ENCODE measurements around the gene CRABP1. TPM values are rescaled to one million over a fixed set of nuclear protein-coding genes. Genes with fewer than 3 reads are reported as not detected.

The CRABP1 gene
- total RNA-seq, 2 experiments from 2014 or later = 0.36 TPM; not detected in 1

- no peak for ATAC-seq
- no peaks in the 10 kb centered on the region for H3K9me3 Mint-ChIP-seq
- H3K27ac Mint-ChIP-seq = no peak overlapping the region
- intact Hi-C loops (cut with micrococcal nuclease) = no loop called here
- CTCF ChIA-PET = no interaction called here
- H3K4me1 Mint-ChIP-seq (ENCODE audit: low read depth) = no peaks in the 10 kb centered on the region
- H3K36me3 Mint-ChIP-seq (ENCODE audit: low read depth) = no peaks in the 10 kb centered on the region
- TF ChIP-seq CTCF (IDR thresholded peaks at IDR 0.05) = no peak
- no peak overlapping the region for H3K4me3 Mint-ChIP-seq
- POLR2A ChIA-PET = no interaction called here
- no peak for DNase-seq
- no peaks in the 10 kb centered on the region for H3K27me3 Mint-ChIP-seq
Measured at GRCh38 chr15:78394026-78394425, 53.9 kb downstream of the CRABP1 start.

- Mint-ChIP-seq H3K4me1 (ENCODE audit: low read depth) (no peaks in the 10 kb centered on the region), H3K36me3 (ENCODE audit: low read depth) (no peaks in the 10 kb centered on the region), H3K4me3 (no peak overlapping the region), H3K9me3 (no peaks in the 10 kb centered on the region), H3K27me3 (no peaks in the 10 kb centered on the region), H3K27ac (no peak overlapping the region)
- ChIA-PET CTCF (no interaction called here), POLR2A (interaction anchor here (0.6 kb wide), 1 partner anchor 1860 kb away, joined by 3 read pairs; no protein-coding TSS in a partner anchor)
- TF ChIP-seq CTCF (IDR thresholded peaks at IDR 0.05) = no peak
- intact Hi-C loops (cut with micrococcal nuclease) = no loop called here
- no peak for ATAC-seq
- DNase-seq = no peak
Measured at GRCh38 chr15:78394981-78395616, 54.9 kb downstream of the CRABP1 start.

- intact Hi-C loops (cut with micrococcal nuclease) = no loop called here
- ChIA-PET CTCF (interaction anchor here (1.1 to 1.2 kb wide), 3 partner anchors 25 to 89 kb away, joined by 3 read pairs; no protein-coding TSS in a partner anchor), POLR2A (no interaction called here)
- no peak overlapping the region for H3K27ac Mint-ChIP-seq
- TF ChIP-seq CTCF (IDR thresholded peaks at IDR 0.05) = no peak
- no peak for DNase-seq
- H3K36me3 Mint-ChIP-seq (ENCODE audit: low read depth) = no peaks in the 10 kb centered on the region
- no peak for ATAC-seq
- H3K4me1 Mint-ChIP-seq (ENCODE audit: low read depth) = no peaks in the 10 kb centered on the region
- no peaks in the 10 kb centered on the region for H3K27me3 Mint-ChIP-seq
- H3K4me3 Mint-ChIP-seq = no peak overlapping the region
- no peaks in the 10 kb centered on the region for H3K9me3 Mint-ChIP-seq
Measured at GRCh38 chr15:78396186-78396814, 56.1 kb downstream of the CRABP1 start.

- ChIA-PET CTCF (interaction anchor here (1.1 to 1.2 kb wide), 4 partner anchors 24 to 88 kb away, joined by 3 read pairs; no protein-coding TSS in a partner anchor), POLR2A (no interaction called here)
- Mint-ChIP-seq H3K27ac (no peak overlapping the region), H3K27me3 (no peaks in the 10 kb centered on the region), H3K36me3 (ENCODE audit: low read depth) (no peaks in the 10 kb centered on the region), H3K4me3 (no peak overlapping the region), H3K9me3 (no peaks in the 10 kb centered on the region), H3K4me1 (ENCODE audit: low read depth) (no peaks in the 10 kb centered on the region)
- peak; percentile 15 for TF ChIP-seq CTCF (IDR thresholded peaks at IDR 0.05)
- peak; percentile 8 for DNase-seq
- no peak for ATAC-seq
- intact Hi-C loops (cut with micrococcal nuclease) = no loop called here
Measured at GRCh38 chr15:78396976-78397375, 56.8 kb downstream of the CRABP1 start.

GRCh38 chr15:78397382-78397781 is 57.2 kb downstream of the CRABP1 start:
- Mint-ChIP-seq H3K27me3 (no peaks in the 10 kb centered on the region), H3K36me3 (ENCODE audit: low read depth) (no peaks in the 10 kb centered on the region), H3K9me3 (no peaks in the 10 kb centered on the region), H3K4me1 (ENCODE audit: low read depth) (no peaks in the 10 kb centered on the region), H3K4me3 (no peak overlapping the region), H3K27ac (no peak overlapping the region)
- no peak for TF ChIP-seq CTCF (IDR thresholded peaks at IDR 0.05)
- ChIA-PET POLR2A (interaction anchor here (0.6 kb wide), 1 partner anchor 569 kb away, joined by 3 read pairs; no protein-coding TSS in a partner anchor), CTCF (interaction anchor here (1.1 to 1.2 kb wide), 4 partner anchors 24 to 88 kb away, joined by 3 read pairs; no protein-coding TSS in a partner anchor)
- no peak for ATAC-seq
- DNase-seq = no peak
- intact Hi-C loops (cut with micrococcal nuclease) = no loop called here
